NCI-H345 treated with DMSO at 0.1 percent for 48 hours (cell line): ENCODE measurements around the gene CCL25.

Experiments used
- DNase-seq: peaks from one replicate; lab custom pipeline; 2025; ENCODE audit not compliant: unreplicated experiment; lab: John Stamatoyannopoulos, UW

Gene CCL25

DNA sequence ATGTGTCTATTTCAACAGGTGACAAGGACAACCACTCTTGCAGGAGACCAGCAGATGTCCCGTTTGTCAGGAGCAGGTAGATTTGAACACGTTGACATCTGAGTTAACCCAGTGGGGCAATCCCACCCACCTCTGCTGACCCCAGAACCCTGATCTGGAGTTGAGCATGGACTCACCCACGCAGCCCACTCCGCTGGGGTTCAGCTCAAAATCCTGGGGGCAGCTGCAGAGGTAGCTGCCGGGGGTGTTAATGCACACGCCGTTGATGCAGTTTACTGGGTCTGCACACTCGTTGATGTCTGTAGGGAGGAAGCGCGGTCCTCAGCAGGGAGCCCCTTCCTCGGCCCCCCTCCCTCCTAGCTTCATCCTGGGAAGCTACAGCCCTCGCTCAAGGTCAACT, 56.9 kb downstream of the CCL25 start:
- no peak for DNase-seq

DNA sequence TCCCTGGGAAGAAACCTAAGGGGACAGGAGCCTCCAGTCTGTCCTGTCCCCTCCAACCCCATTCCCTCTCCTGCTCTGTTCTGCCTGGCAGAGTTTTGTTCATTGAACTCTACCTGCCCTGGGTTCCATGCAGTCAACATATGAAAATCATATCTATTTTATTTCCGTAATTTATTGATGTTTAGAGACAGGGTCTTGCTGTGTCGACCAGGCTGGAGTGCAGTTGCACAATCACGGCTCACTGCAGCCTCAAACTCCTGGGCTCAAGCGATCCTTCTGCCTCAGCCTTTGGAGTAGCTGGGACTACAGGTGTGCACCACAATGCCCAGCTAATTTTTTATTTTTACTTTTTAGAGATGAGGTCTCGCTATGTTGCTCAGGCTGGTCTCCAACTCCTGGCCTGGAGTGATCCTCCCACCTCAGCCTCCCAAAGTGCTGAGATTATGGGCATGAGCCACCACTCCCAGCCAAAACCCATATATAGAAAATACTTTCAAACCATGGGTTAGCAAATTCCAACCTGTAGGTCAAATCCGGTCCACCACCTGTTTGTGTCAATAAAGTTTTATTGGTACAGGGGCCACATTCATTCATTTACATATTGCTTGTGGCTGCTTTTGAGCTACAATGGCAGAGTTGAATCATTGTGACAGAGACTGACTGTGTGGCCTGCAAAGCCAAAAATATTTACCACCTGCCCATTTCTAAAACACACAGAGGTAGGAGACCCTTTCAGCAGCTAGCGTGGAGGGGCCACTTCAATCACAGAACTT, 57.5 kb downstream of the CCL25 start:
- no peak for DNase-seq

DNA sequence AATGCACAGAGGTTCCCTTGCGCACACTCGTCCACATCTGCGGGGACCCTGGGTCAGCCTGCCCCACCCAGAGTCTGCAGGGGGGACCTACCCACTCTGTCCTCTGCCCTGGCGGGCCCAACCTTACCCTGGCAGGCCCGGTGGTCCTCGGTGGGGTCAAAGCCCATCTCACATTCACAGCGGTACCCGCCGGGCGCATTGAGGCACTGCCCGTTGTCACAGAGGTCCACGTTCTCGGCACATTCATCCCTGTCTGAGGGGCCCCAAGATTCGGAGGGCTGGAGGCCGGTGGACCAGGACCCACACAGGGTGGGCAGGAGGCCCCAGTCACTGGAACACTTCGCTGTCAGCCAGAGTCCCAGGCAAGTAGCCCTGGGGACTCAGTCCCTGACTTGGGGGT, 58.4 kb downstream of the CCL25 start:
- no peak for DNase-seq

DNA sequence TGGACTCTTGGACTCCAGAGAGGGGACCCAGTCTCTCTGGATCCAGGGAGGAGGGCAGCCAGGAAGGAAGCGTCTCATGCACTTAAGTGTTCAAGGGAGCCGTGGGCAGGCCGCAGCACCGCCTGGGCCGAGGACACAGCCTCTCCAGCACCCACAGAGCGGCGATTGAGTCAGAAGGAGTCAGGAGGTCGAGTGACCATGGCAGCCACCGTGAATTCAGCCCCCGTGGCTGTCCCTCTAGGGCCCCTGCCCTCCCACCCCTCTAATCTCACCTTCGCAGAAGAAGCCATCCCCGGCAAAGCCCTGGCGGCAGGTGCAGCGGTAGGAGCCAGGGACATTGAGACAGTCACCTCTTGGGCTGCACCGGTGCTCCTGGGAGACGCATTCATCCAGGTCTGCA, 58.8 kb downstream of the CCL25 start:
- DNase-seq: no peak
